H1 (cell line): ENCODE results near the gene TSPAN17. TPM values are rescaled to one million over a fixed set of nuclear protein-coding genes. Genes with fewer than 3 reads are reported as not detected.
A peak's percentile ranks its signal among the peaks of the same experiment; 100 is the strongest.

ENCODE experiments used
- CTCF ChIA-PET: fragments of 300-600 bp; sonication (Branson Sonifier 250); formaldehyde crosslinking; loops from one replicate; lab custom pipeline; 2021; ENCODE audit not compliant: partially characterized antibody; lab: Charles Lee
- POLR2A ChIA-PET: fragments of 300-600 bp; sonication (Branson Sonifier 250); formaldehyde crosslinking; loops from one replicate; lab custom pipeline; 2021; ENCODE audit warnings: inconsistent platforms; ENCODE audit not compliant: partially characterized antibody; lab: Charles Lee
- DNase-seq, 2 experiments: peaks; one replicate each; pipeline versions ENCODE4 v3.0.0 to v3.0.0-alpha.2; 2010 to 2022; ENCODE audit warnings: low spot score in 2 of 2, low read depth in 1 of 2, mixed read lengths in 1 of 2
- FAIRE-seq: peaks from 2 replicates; lab custom pipeline; 2011; peaks lifted over from hg19 to GRCh38; lab: Jason Lieb, UNC
- H2AFZ ChIP-seq: 2 replicates; pipeline ENCODE4 v1.8.1; 2012; ENCODE audit warnings: low read length, inconsistent platforms
- H2AK5ac ChIP-seq: 2 replicates; pipeline ENCODE4 v1.6.1; 2013; ENCODE audit warnings: low read depth, low read length
- H2BK120ac ChIP-seq: replicated peaks from 2 replicates; pipeline ENCODE3; 2013; ENCODE audit warnings: low read depth, low read length, inconsistent platforms
- H2BK12ac ChIP-seq: 2 replicates; pipeline ENCODE4 v1.6.1; 2013; ENCODE audit warnings: low read depth, low read length
- H2BK15ac ChIP-seq: 2 replicates; pipeline ENCODE4 v1.6.1; 2013; ENCODE audit warnings: low read length
- H2BK20ac ChIP-seq: 2 replicates; pipeline ENCODE4 v1.6.1; 2013; ENCODE audit warnings: low read length
- H2BK5ac ChIP-seq: 2 replicates; pipeline ENCODE4 v1.6.1; 2013; ENCODE audit warnings: low read depth, low read length
- H3K14ac ChIP-seq: 2 replicates; pipeline ENCODE4 v1.6.1; 2013; ENCODE audit warnings: inconsistent platforms; ENCODE audit not compliant: insufficient read length
- H3K18ac ChIP-seq: 2 replicates; pipeline ENCODE4 v1.6.1; 2013; ENCODE audit warnings: low read length; ENCODE audit errors: extremely low read depth
- H3K23ac ChIP-seq: 2 replicates; pipeline ENCODE4 v1.6.1; 2013; ENCODE audit warnings: inconsistent platforms; ENCODE audit not compliant: insufficient read length
- H3K23me2 ChIP-seq: 2 replicates; pipeline ENCODE4 v1.6.1; 2013; ENCODE audit warnings: low read depth, low read length
- H3K27ac ChIP-seq: 2 replicates; pipeline ENCODE4 v1.6.1; 2011; ENCODE audit warnings: low read depth, low read length, inconsistent platforms
- H3K27me3 ChIP-seq, 4 experiments: replicated peaks in 1 of 4; 1 replicate in 1 of 4; 2 replicates in 3 of 4; pipeline versions ENCODE4 v1.6.1 to v1.8.1; 2011 to 2013; ENCODE audit warnings: low read length in 3 of 4, mild to moderate bottlenecking in 3 of 4, inconsistent platforms in 2 of 4, mixed read lengths in 2 of 4, moderate library complexity in 1 of 4; ENCODE audit not compliant: control insufficient read depth in 3 of 4, insufficient read depth in 3 of 4; ENCODE audit errors: extremely low read depth in 1 of 4
- H3K36me3 ChIP-seq, 4 experiments: 2 replicates each; pipeline versions ENCODE4 v1.6.1 to v1.8.1; 2011 to 2013; ENCODE audit warnings: mild to moderate bottlenecking in 4 of 4, low read length in 3 of 4, moderate library complexity in 2 of 4, control low read depth in 1 of 4, inconsistent platforms in 1 of 4; ENCODE audit not compliant: insufficient read depth in 4 of 4, control insufficient read depth in 2 of 4
- H3K4ac ChIP-seq: replicated peaks from 2 replicates; pipeline ENCODE3; 2013; ENCODE audit warnings: low read length, low read depth, mixed read lengths, inconsistent platforms; ENCODE audit not compliant: insufficient read length
- H3K4me1 ChIP-seq, 4 experiments: replicated peaks in 1 of 4; 1 replicate in 1 of 4; 2 replicates in 3 of 4; pipeline versions ENCODE4 v1.6.1 to v1.8.1; 2011 to 2013; ENCODE audit warnings: low read length in 3 of 4, inconsistent platforms in 2 of 4, mixed read lengths in 1 of 4; ENCODE audit not compliant: insufficient read depth in 4 of 4, control insufficient read depth in 3 of 4
- H3K4me2 ChIP-seq, 2 experiments: 2 replicates each; pipeline versions ENCODE4 v1.6.1 to v1.8.1; 2011 to 2013; ENCODE audit warnings: low read depth in 2 of 2, low read length in 2 of 2, control low read depth in 1 of 2, inconsistent platforms in 1 of 2, mild to moderate bottlenecking in 1 of 2; ENCODE audit not compliant: insufficient read depth in 1 of 2
- H3K4me3 ChIP-seq, 4 experiments: fragments of 200-600, 300-600 bp in 1 of 4; sonication (generic), shearing (Covaris generic), sonication (Bioruptor Twin) in 1 of 4; 2 replicates each; pipeline versions ENCODE4 v1.5.1 to v1.8.1; 2011 to 2016; ENCODE audit warnings: low read length in 4 of 4, low read depth in 3 of 4, control low read depth in 2 of 4, inconsistent platforms in 2 of 4, mild to moderate bottlenecking in 2 of 4, mixed read lengths in 1 of 4, moderate library complexity in 1 of 4; ENCODE audit not compliant: insufficient read depth in 2 of 4; ENCODE audit errors: extremely low read depth in 1 of 4
- H3K56ac ChIP-seq: replicated peaks from 2 replicates; pipeline ENCODE3; 2013; ENCODE audit warnings: low read depth, mild to moderate bottlenecking, mixed read lengths, low read length, inconsistent platforms; ENCODE audit not compliant: insufficient read length
- H3K79me1 ChIP-seq: 2 replicates; pipeline ENCODE4 v1.6.1; 2013; ENCODE audit warnings: low read depth, low read length, control low read depth
- H3K79me2 ChIP-seq, 2 experiments: 2 replicates each; pipeline versions ENCODE4 v1.6.1 to v1.8.1; 2012 to 2013; ENCODE audit warnings: low read length in 2 of 2, mild to moderate bottlenecking in 2 of 2, inconsistent platforms in 1 of 2; ENCODE audit not compliant: insufficient read depth in 2 of 2, control insufficient read depth in 1 of 2
- H3K9ac ChIP-seq, 4 experiments: replicated peaks in 1 of 4; 1 replicate in 1 of 4; 2 replicates in 3 of 4; pipeline versions ENCODE4 v1.6.1 to v1.8.1; 2011 to 2013; ENCODE audit warnings: low read depth in 3 of 4, low read length in 3 of 4, control low read depth in 2 of 4, mild to moderate bottlenecking in 2 of 4, moderate library complexity in 2 of 4, inconsistent platforms in 1 of 4; ENCODE audit errors: extremely low read depth in 1 of 4
- H3K9me3 ChIP-seq, 2 experiments: 2 replicates each; pipeline versions ENCODE4 v1.6.1 to v1.8.1; 2012 to 2013; ENCODE audit warnings: mild to moderate bottlenecking in 2 of 2, moderate library complexity in 2 of 2, control low read depth in 1 of 2, inconsistent platforms in 1 of 2, low read depth in 1 of 2, low read length in 1 of 2, mixed read lengths in 1 of 2; ENCODE audit not compliant: insufficient read depth in 2 of 2
- H4K20me1 ChIP-seq, 2 experiments: replicated peaks in 1 of 2; 2 replicates each; pipeline versions ENCODE3 to v1.8.1; 2011 to 2013; ENCODE audit warnings: inconsistent platforms in 2 of 2, low read length in 2 of 2, mild to moderate bottlenecking in 1 of 2; ENCODE audit not compliant: insufficient read depth in 2 of 2, control insufficient read depth in 1 of 2
- H4K5ac ChIP-seq: 2 replicates; pipeline ENCODE4 v1.6.1; 2013; ENCODE audit warnings: low read length, low read depth, mixed read lengths, inconsistent platforms; ENCODE audit not compliant: insufficient read length
- H4K8ac ChIP-seq: 2 replicates; pipeline ENCODE4 v1.8.0; 2013; ENCODE audit warnings: mild to moderate bottlenecking, moderate library complexity, low read length, inconsistent platforms; ENCODE audit not compliant: insufficient read depth; ENCODE audit errors: extremely low read depth
- H4K91ac ChIP-seq: replicated peaks from 2 replicates; pipeline ENCODE3; 2013; ENCODE audit warnings: low read length, mixed read lengths, inconsistent platforms; ENCODE audit not compliant: insufficient read length
- ASH2L ChIP-seq: fragments of 200-600, 300-600 bp; sonication (generic); IDR thresholded peaks from one replicate; pipeline ENCODE4 v1.7.1; 2017; ENCODE audit warnings: low read length
- ATF2 ChIP-seq: IDR thresholded peaks from 2 replicates; pipeline ENCODE4 v1.6.1; 2012; ENCODE audit warnings: low read length, inconsistent platforms
- FOSL1 ChIP-seq: IDR thresholded peaks from 2 replicates; pipeline ENCODE4 v1.6.1; 2011; ENCODE audit warnings: mild to moderate bottlenecking, low read depth, low read length, moderate library complexity; ENCODE audit not compliant: insufficient read depth
- TAF1 ChIP-seq: IDR thresholded peaks from 2 replicates; pipeline ENCODE4 v1.6.1; 2011; ENCODE audit warnings: mild to moderate bottlenecking, low read depth, low read length
- TCF12 ChIP-seq: IDR thresholded peaks from 2 replicates; pipeline ENCODE4 v1.6.1; 2011; ENCODE audit warnings: low read depth, mild to moderate bottlenecking, low read length
- ZNF274 ChIP-seq: IDR thresholded peaks from 2 replicates; pipeline ENCODE4 v1.7.0; 2012; ENCODE audit warnings: low read length, borderline replicate concordance; ENCODE audit errors: extremely low read depth
- WGBS, 2 experiments: shearing (Covaris generic) in 1 of 2; methylation state at CpG; one replicate each; pipeline versions ENCODE4 v1.1.6 to v1.1.7; 2013 to 2015; ENCODE audit warnings: low lambda C conversion rate in 2 of 2, mixed read lengths in 2 of 2, inconsistent platforms in 1 of 2, low coverage in 1 of 2, missing lambda C conversion rate in 1 of 2; ENCODE audit not compliant: insufficient replicate concordance in 2 of 2, insufficient coverage in 1 of 2, insufficient read length in 1 of 2; ENCODE audit errors: extremely low coverage in 1 of 2, missing lambda C conversion rate in 1 of 2; 5-methylcytosine and 5-hydroxymethylcytosine counted together
- polyA plus RNA-seq, 7 experiments: library from polyadenylated mRNA; depleted of rRNA in 3 of 7; stranded (reverse) in 5 of 7; unstranded in 2 of 7; fragments of >200 nt in 5 of 7; fragments of 200-250 nt in 2 of 7; gene quantifications; 1 replicate in 5 of 7; 2 replicates in 1 of 7; 4 replicates in 1 of 7; pipeline versions ENCODE4 v1.2.1 to v1.2.3, GENCODE V29; 2011 to 2013; ENCODE audit warnings: missing spikeins in 2 of 7, mixed read lengths in 2 of 7
- total RNA-seq: library from RNA; stranded (reverse); fragmentation: NEBNext Ultra II Directional; extraction: Animal tissue kit (Norgen Biotek cat#: 25700); gene quantifications from 2 replicates; pipeline ENCODE4 v1.2.1, GENCODE V29; 2021

Gene TSPAN17
- total and polyA plus RNA-seq, 2 of the 8 experiments (the other 6 are each of a cell fraction or from before 2014, with no cell fraction given), result 41.5 to 53.7 TPM

- peak overlapping the region; percentile 2; the same call in 1 of the 2 replicates for H2AK5ac ChIP-seq
- no peak overlapping the region for H3K4ac ChIP-seq
- no peak overlapping the region for H4K91ac ChIP-seq
- H2BK12ac ChIP-seq, result no peak overlapping the region
- H3K4me1 ChIP-seq, result peaks cover 8 to 32% (median 9%) of the 10 kb centered on the region in 4 experiments
- CTCF ChIA-PET, result interaction anchor here (0.5 to 2.0 kb wide), 5 partner anchors 9 to 914 kb away, joined by 3 to 6 read pairs (median 3); no protein-coding TSS in a partner anchor
- peaks cover 16% of the 10 kb centered on the region for H3K23me2 ChIP-seq
- POLR2A ChIA-PET, result no interaction called here
- peaks cover 3 to 38% (median 33%) of the 10 kb centered on the region in 4 experiments for H3K27me3 ChIP-seq
- WGBS, 2 experiments, result 88% methylated on average over 2 of the region's 2 CpGs; no CpG with 5 or more reads in 1 of the 2 experiments
- no peak overlapping the region for H2BK15ac ChIP-seq
- H2BK5ac ChIP-seq, result no peak overlapping the region
- H3K79me2 ChIP-seq, result no peaks in the 10 kb centered on the region
- H4K20me1 ChIP-seq, result peaks cover 0 to 3% of the 10 kb centered on the region in 2 experiments
- no peak for DNase-seq
- no peak overlapping the region for H3K23ac ChIP-seq
- no peaks in the 10 kb centered on the region for H3K36me3 ChIP-seq
- peaks cover 0 to 3% of the 10 kb centered on the region in 2 experiments; a peak in 1 of 4 replicates for H3K9me3 ChIP-seq
- FAIRE-seq, result no peak
- TF ChIP-seq TAF1 (no peak), FOSL1 (no peak), ATF2 (no peak), TCF12 (no peak), ZNF274 (no peak), ASH2L (no peak)
- H2BK20ac ChIP-seq, result peak overlapping the region; percentile 34; the same call in 1 of the 2 replicates
- no peak overlapping the region for H3K9ac ChIP-seq
- H3K4me2 ChIP-seq, result no peak overlapping the region
- H3K27ac ChIP-seq, result no peak overlapping the region
- no peak overlapping the region for H3K4me3 ChIP-seq
- no peak overlapping the region for H2AFZ ChIP-seq
- no peak overlapping the region for H4K5ac ChIP-seq
- no peak overlapping the region for H3K14ac ChIP-seq
- H4K8ac ChIP-seq, result no peak overlapping the region
- no peak overlapping the region for H2BK120ac ChIP-seq
- H3K56ac ChIP-seq, result no peak overlapping the region
- H3K18ac ChIP-seq, result no peak overlapping the region
- no peaks in the 10 kb centered on the region for H3K79me1 ChIP-seq
Observed at GRCh38 chr5:176632745-176633144, 14.5 kb upstream of the TSPAN17 start.
